ENCODE data around the gene L3MBTL4. TPM values are rescaled to one million over a fixed set of nuclear protein-coding genes. Genes with fewer than 3 reads are reported as not detected.
A peak's percentile ranks its signal among the peaks of the same experiment; 100 is the strongest.

The L3MBTL4 gene
- total and polyA plus RNA-seq, 10 of the 15 experiments (the other 5 are each of a cell fraction or from before 2014, with no cell fraction given), result 1.3 to 8.7 (median 3.8) TPM

- no peak for TF ChIP-seq NR2C2 (IDR thresholded peaks at IDR 0.05; ENCODE audit: borderline replicate concordance, control insufficient read depth, insufficient read length, low read depth)
- no peak for TF ChIP-seq CBFB (IDR thresholded peaks at IDR 0.05; ENCODE audit: low read depth)
- TF ChIP-seq RCOR1 (conservative IDR thresholded peaks at IDR 0.05; ENCODE audit: low read depth, low read length), result no peak
- no peak for TF ChIP-seq EZH2 (IDR thresholded peaks at IDR 0.05; ENCODE audit: borderline replicate concordance, control insufficient read depth, low read depth, low read length)
- TF ChIP-seq NR2F1 (conservative IDR thresholded peaks at IDR 0.05), result no peak
- TF ChIP-seq TCF3 (IDR thresholded peaks at IDR 0.05; ENCODE audit: borderline replicate concordance, insufficient read depth, low read depth, low read length), result no peak
These were observed 8.4 kb downstream of the L3MBTL4 start (continued) for GRCh38 chr18:6406075-6406909.

GRCh38 chr18:6405237-6406074, 9.3 kb downstream of the L3MBTL4 start:
- Histone ChIP-seq H3K27ac (ENCODE audit: control insufficient read depth, insufficient read depth) (no peak overlapping the region), H2AFZ (ENCODE audit: control insufficient read depth, low read depth, low read length) (no peak overlapping the region), H3K27me3 (replicated peaks in 1 of 2; ENCODE audit: control insufficient read depth in 2 of 2, insufficient read depth in 2 of 2, low read length in 1 of 2) (no peaks in the 10 kb centered on the region), H3K79me2 (ENCODE audit: control insufficient read depth, insufficient read depth, low read length) (no peaks in the 10 kb centered on the region; the same call in none of the 2 replicates), H3K9me3 (replicated peaks; ENCODE audit: control insufficient read depth, insufficient read depth, low read length) (no peaks in the 10 kb centered on the region), H3K9ac (ENCODE audit: control insufficient read depth, insufficient read depth, low read length) (no peak overlapping the region), H3K4me3 (no peak overlapping the region), H3K4me2 (ENCODE audit: control insufficient read depth, insufficient read depth) (peak overlapping the region; percentile 35; the same call in 1 of the 2 replicates), H3K4me1 (ENCODE audit: control insufficient read depth, insufficient read depth, low read length) (peaks cover 10% of the 10 kb centered on the region; the same call in 1 of the 2 replicates), H4K20me1 (ENCODE audit: control insufficient read depth, insufficient read depth) (no peaks in the 10 kb centered on the region), H3K36me3 (ENCODE audit: control insufficient read depth in 2 of 2, insufficient read depth in 2 of 2, low read length in 1 of 2) (no peaks in the 10 kb centered on the region)
- ChIA-PET SMC1A (ENCODE audit: uncharacterized antibody, unreplicated experiment) (interaction anchor here (1.1 kb wide), 2 partner anchors 8 to 10 kb away, joined by 3 read pairs; no protein-coding TSS in a partner anchor), POLR2A (no interaction called here), CTCF (no interaction called here), RAD21 (ENCODE audit: unreplicated experiment) (no interaction called here)
- in situ Hi-C loops (cut with MboI), result no loop called here
- WGBS (ENCODE audit: insufficient coverage, insufficient replicate concordance, low lambda C conversion rate, missing lambda C conversion rate), result 88% methylated on average over 11 of the region's 11 CpGs
- FAIRE-seq, result no peak
- TF ChIP-seq MTA3 (IDR thresholded peaks at IDR 0.05; ENCODE audit: borderline replicate concordance, low read length) (no peak), STAT1 (conservative IDR thresholded peaks at IDR 0.05) (no peak), PBX3 (IDR thresholded peaks at IDR 0.05; ENCODE audit: insufficient replicate concordance, low read depth, low read length) (no peak)
- no peak for DNase-seq (ENCODE audit: low read depth, low spot score)
- no TSS peak for BruUV-seq (replicated peaks)
- intact Hi-C loops (cut with micrococcal nuclease; ENCODE audit: unreplicated experiment), result no loop called here
- ATAC-seq, result no peak
